OCI-LY3 (cell line): ENCODE results near the gene TMEM91.

ENCODE experiments used
- H2AFZ ChIP-seq: fragments of 200-600, 300-600 bp; shearing (Covaris generic); 2 replicates; pipeline ENCODE4 v1.6.0; 2014; ENCODE audit warnings: antibody characterized with exemption, low read depth, low read length
- H3K27ac ChIP-seq: fragments of 200-600, 300-600 bp; sonication (generic); 2 replicates; pipeline ENCODE4 v1.5.1; 2014; ENCODE audit warnings: mild to moderate bottlenecking, low read length, moderate library complexity, mixed read lengths
- H3K27me3 ChIP-seq: fragments of 200-600, 300-600 bp; sonication (generic); 2 replicates; pipeline ENCODE4 v1.6.1; 2014; ENCODE audit warnings: low read depth, low read length, mixed read lengths
- H3K36me3 ChIP-seq: fragments of 200-600, 300-600 bp; sonication (generic); replicated peaks from 2 replicates; pipeline ENCODE3; 2014; ENCODE audit warnings: low read depth, low read length, mixed read lengths
- H3K4me1 ChIP-seq: fragments of 300-600, 200-600 bp; sonication (generic); 2 replicates; pipeline ENCODE4 v1.6.1; 2014; ENCODE audit warnings: low read length, mixed read lengths
- H3K4me2 ChIP-seq: fragments of 200-600, 300-600 bp; sonication (generic); 2 replicates; pipeline ENCODE4 v1.6.1; 2014; ENCODE audit warnings: low read length, mixed read lengths
- H3K4me3 ChIP-seq: fragments of 300-600, 200-600 bp; sonication (generic); 2 replicates; pipeline ENCODE4 v1.5.1; 2014; ENCODE audit warnings: antibody characterized with exemption, mild to moderate bottlenecking, low read length, moderate library complexity
- H3K79me2 ChIP-seq: fragments of 300-600, 200-600 bp; shearing (Covaris generic); 2 replicates; pipeline ENCODE4 v1.6.1; 2014; ENCODE audit warnings: mild to moderate bottlenecking, low read length, mixed read lengths
- H3K9ac ChIP-seq: fragments of 300-600, 200-600 bp; shearing (Covaris generic); 2 replicates; pipeline ENCODE4 v1.6.0; 2014; ENCODE audit warnings: mild to moderate bottlenecking, low read length, moderate library complexity
- H3K9me3 ChIP-seq: fragments of 200-600, 300-600 bp; shearing (Covaris generic); 2 replicates; pipeline ENCODE4 v1.6.1; 2014; ENCODE audit warnings: low read length, mixed read lengths; ENCODE audit not compliant: insufficient read depth
- H4K20me1 ChIP-seq: fragments of 200-600, 300-600 bp; sonication (generic); 2 replicates; pipeline ENCODE4 v1.6.1; 2016; ENCODE audit warnings: low read length, mixed read lengths; ENCODE audit not compliant: insufficient read depth
- EZH2phosphoT487 ChIP-seq: fragments of 200-600 bp; shearing (Covaris generic); IDR thresholded peaks from 2 replicates; pipeline ENCODE4 v1.6.1; 2018; ENCODE audit warnings: antibody characterized with exemption, mixed run types, low read depth
- TF ChIP-seq, protein P1 (sequence below): fragments of 200-600, 300-600 bp; sonication (generic); IDR thresholded peaks from 2 replicates; pipeline ENCODE4 v1.5.1; 2014; ENCODE audit warnings: antibody characterized with exemption, low read length, low read depth

Gene TMEM91

GRCh38 chr19:41351339-41352245 lies 24.7 kb upstream of the TMEM91 start:
- Histone ChIP-seq H4K20me1 (peaks cover 30% of the 10 kb centered on the region), H3K4me3 (peak overlapping the region; percentile 92), H3K4me2 (peak overlapping the region; percentile 69), H2AFZ (no peak overlapping the region), H3K27me3 (no peaks in the 10 kb centered on the region), H3K4me1 (peaks cover 18% of the 10 kb centered on the region), H3K9me3 (no peaks in the 10 kb centered on the region), H3K79me2 (peaks cover 64% of the 10 kb centered on the region), H3K27ac (peak overlapping the region; percentile 72), H3K36me3 (peaks cover 28% of the 10 kb centered on the region), H3K9ac (peak overlapping the region; percentile 98)
- TF ChIP-seq EZH2phosphoT487, result no peak
- TF ChIP-seq, protein P1, sequence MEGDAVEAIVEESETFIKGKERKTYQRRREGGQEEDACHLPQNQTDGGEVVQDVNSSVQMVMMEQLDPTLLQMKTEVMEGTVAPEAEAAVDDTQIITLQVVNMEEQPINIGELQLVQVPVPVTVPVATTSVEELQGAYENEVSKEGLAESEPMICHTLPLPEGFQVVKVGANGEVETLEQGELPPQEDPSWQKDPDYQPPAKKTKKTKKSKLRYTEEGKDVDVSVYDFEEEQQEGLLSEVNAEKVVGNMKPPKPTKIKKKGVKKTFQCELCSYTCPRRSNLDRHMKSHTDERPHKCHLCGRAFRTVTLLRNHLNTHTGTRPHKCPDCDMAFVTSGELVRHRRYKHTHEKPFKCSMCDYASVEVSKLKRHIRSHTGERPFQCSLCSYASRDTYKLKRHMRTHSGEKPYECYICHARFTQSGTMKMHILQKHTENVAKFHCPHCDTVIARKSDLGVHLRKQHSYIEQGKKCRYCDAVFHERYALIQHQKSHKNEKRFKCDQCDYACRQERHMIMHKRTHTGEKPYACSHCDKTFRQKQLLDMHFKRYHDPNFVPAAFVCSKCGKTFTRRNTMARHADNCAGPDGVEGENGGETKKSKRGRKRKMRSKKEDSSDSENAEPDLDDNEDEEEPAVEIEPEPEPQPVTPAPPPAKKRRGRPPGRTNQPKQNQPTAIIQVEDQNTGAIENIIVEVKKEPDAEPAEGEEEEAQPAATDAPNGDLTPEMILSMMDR, result no peak

GRCh38 chr19:41352279-41352608 lies 24.1 kb upstream of the TMEM91 start:
- peaks cover 30% of the 10 kb centered on the region for H4K20me1 ChIP-seq
- peak overlapping the region; percentile 69 for H3K4me2 ChIP-seq
- no peak overlapping the region for H2AFZ ChIP-seq
- peak overlapping the region; percentile 72 for H3K27ac ChIP-seq
- H3K9ac ChIP-seq, result peak overlapping the region; percentile 98
- no peaks in the 10 kb centered on the region for H3K9me3 ChIP-seq
- no peaks in the 10 kb centered on the region for H3K27me3 ChIP-seq
- peaks cover 20% of the 10 kb centered on the region for H3K4me1 ChIP-seq
- H3K79me2 ChIP-seq, result peaks cover 59% of the 10 kb centered on the region
- H3K4me3 ChIP-seq, result peak overlapping the region; percentile 92
- TF ChIP-seq EZH2phosphoT487, result no peak
- TF ChIP-seq, protein P1, result no peak
- H3K36me3 ChIP-seq, result peaks cover 27% of the 10 kb centered on the region

- peak overlapping the region; percentile 72 for H3K27ac ChIP-seq
- H3K79me2 ChIP-seq, result peaks cover 56% of the 10 kb centered on the region
- peak overlapping the region; percentile 69 for H3K4me2 ChIP-seq
Measured at GRCh38 chr19:41352609-41353465, 23.5 kb upstream of the TMEM91 start.

More at GRCh38 chr19:41352609-41353465, 23.5 kb upstream of the TMEM91 start:
- Histone ChIP-seq H3K9me3 (no peaks in the 10 kb centered on the region), H3K9ac (peak overlapping the region; percentile 98), H2AFZ (no peak overlapping the region), H3K36me3 (peaks cover 25% of the 10 kb centered on the region), H3K4me3 (peak overlapping the region; percentile 92), H4K20me1 (peaks cover 30% of the 10 kb centered on the region), H3K4me1 (peaks cover 21% of the 10 kb centered on the region), H3K27me3 (no peaks in the 10 kb centered on the region)
- TF ChIP-seq EZH2phosphoT487, result no peak
- TF ChIP-seq, protein P1, result peak; percentile 78
